ENCODE measurements around the gene APOE.

DNA sequence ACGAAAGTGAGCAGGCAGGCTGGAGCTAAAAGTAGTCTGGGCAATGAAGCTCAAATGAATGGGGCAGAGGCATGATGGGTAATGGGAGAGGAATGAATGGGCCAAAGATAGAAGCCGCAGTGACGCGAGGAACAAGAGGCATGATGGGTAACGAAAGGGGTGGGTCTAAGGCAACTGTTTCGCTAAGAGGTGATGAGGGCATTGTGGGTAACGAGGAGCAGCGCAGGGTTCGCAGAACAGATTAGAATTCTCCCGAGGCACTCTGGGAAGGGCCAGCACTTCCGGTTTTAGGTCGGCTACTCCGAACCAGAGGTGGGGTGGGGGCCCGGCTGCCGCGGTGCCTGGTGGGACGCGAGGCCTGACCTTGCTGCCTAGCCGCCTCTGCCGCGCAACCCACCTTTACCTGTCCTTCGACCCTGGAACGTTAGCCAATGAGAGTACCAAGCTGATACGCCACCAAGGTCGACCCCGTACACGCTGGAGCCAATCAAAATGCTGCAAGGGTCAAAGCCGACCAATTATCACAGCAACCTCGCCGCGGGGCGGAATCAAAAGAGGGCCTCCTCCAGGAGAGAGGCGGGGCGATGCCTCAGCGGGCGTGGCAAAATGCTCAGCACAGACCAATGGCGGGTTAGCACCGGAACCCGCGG is 15.1 kb upstream of the APOE start:
- TF ChIP-seq POLR2A (IDR thresholded peaks at IDR 0.05), result peak; percentile 41
- TF ChIP-seq, protein P1, sequence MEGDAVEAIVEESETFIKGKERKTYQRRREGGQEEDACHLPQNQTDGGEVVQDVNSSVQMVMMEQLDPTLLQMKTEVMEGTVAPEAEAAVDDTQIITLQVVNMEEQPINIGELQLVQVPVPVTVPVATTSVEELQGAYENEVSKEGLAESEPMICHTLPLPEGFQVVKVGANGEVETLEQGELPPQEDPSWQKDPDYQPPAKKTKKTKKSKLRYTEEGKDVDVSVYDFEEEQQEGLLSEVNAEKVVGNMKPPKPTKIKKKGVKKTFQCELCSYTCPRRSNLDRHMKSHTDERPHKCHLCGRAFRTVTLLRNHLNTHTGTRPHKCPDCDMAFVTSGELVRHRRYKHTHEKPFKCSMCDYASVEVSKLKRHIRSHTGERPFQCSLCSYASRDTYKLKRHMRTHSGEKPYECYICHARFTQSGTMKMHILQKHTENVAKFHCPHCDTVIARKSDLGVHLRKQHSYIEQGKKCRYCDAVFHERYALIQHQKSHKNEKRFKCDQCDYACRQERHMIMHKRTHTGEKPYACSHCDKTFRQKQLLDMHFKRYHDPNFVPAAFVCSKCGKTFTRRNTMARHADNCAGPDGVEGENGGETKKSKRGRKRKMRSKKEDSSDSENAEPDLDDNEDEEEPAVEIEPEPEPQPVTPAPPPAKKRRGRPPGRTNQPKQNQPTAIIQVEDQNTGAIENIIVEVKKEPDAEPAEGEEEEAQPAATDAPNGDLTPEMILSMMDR (IDR thresholded peaks at IDR 0.05), result no peak
- peak; percentile 98 for TF ChIP-seq POLR2AphosphoS5 (IDR thresholded peaks at IDR 0.05)
